ENCODE results near the gene NKAIN2. TPM values are rescaled to one million over a fixed set of nuclear protein-coding genes. Genes with fewer than 3 reads are reported as not detected.

NKAIN2 gene
- polyA plus RNA-seq, 1 of the 3 experiments (the other 2 are of a cell fraction): not detected

GRCh38 chr6:124769811-124770544, 966.3 kb downstream of the NKAIN2 start:
- no peak overlapping the region for H3K4me3 ChIP-seq (ENCODE audit: low read depth in 2 of 2, low read length in 1 of 2)
- no peaks in the 10 kb centered on the region for H3K27me3 ChIP-seq (ENCODE audit: insufficient read depth)
- no peak overlapping the region for H2AFZ ChIP-seq (ENCODE audit: low read depth)
- no peak for DNase-seq
- H3K27ac ChIP-seq (ENCODE audit: low read depth in 2 of 2, low read length in 1 of 2): no peak overlapping the region
- 0% methylated on average over 1 of the region's 1 CpG for WGBS (ENCODE audit: low lambda C conversion rate)
- no peaks in the 10 kb centered on the region for H4K20me1 ChIP-seq (ENCODE audit: insufficient read depth)
- H3K4me2 ChIP-seq: no peak overlapping the region
- no peaks in the 10 kb centered on the region for H3F3A ChIP-seq (replicated peaks; ENCODE audit: insufficient read depth)
- peaks cover 0 to 12% of the 10 kb centered on the region in 2 experiments; a peak in 1 of 4 replicates for H3K4me1 ChIP-seq (ENCODE audit: control insufficient read depth in 1 of 2, insufficient read depth in 2 of 2, low read depth in 1 of 2, low read length in 1 of 2)
- H3K9me2 ChIP-seq: no peaks in the 10 kb centered on the region
- no peaks in the 10 kb centered on the region for H3K9me3 ChIP-seq
- POLR2A ChIA-PET: no interaction called here
- no peaks in the 10 kb centered on the region for H3K79me2 ChIP-seq (ENCODE audit: insufficient read depth)
- no peak overlapping the region for H3K9ac ChIP-seq
- TF ChIP-seq MAX (IDR thresholded peaks at IDR 0.05; ENCODE audit: low read depth): no peak
- TF ChIP-seq YY1 (IDR thresholded peaks at IDR 0.05; ENCODE audit: low read depth): no peak
- TF ChIP-seq FOXM1 (IDR thresholded peaks at IDR 0.05; ENCODE audit: low read depth): no peak
- no peak for TF ChIP-seq RFX5 (IDR thresholded peaks at IDR 0.05; ENCODE audit: low read length)
- TF ChIP-seq ZBTB33 (IDR thresholded peaks at IDR 0.05; ENCODE audit: borderline replicate concordance, low read depth): no peak
- TF ChIP-seq TAF1 (IDR thresholded peaks at IDR 0.05; ENCODE audit: borderline replicate concordance, low read depth, low read length): no peak
- no peak for TF ChIP-seq POLR2AphosphoS5 (IDR thresholded peaks at IDR 0.05; ENCODE audit: low read depth, low read length)
- TF ChIP-seq RXRA (IDR thresholded peaks at IDR 0.05; ENCODE audit: borderline replicate concordance, low read depth): no peak
- no peak for TF ChIP-seq CHD2 (IDR thresholded peaks at IDR 0.05; ENCODE audit: low read length, partially characterized antibody)
- TF ChIP-seq ELF1 (IDR thresholded peaks at IDR 0.05): no peak
- TF ChIP-seq REST (IDR thresholded peaks at IDR 0.05; ENCODE audit: low read depth, low read length): no peak
- TF ChIP-seq NFIC (IDR thresholded peaks at IDR 0.05; ENCODE audit: borderline replicate concordance): no peak
- TF ChIP-seq IRF3 (IDR thresholded peaks at IDR 0.05; ENCODE audit: low read depth, low read length): no peak
- no peak for TF ChIP-seq CTCF (IDR thresholded peaks at IDR 0.05)
- TF ChIP-seq FOXJ3 (CRISPR knock-in tag; IDR thresholded peaks at IDR 0.05): no peak
- CTCF ChIA-PET: no interaction called here
- no peaks in the 10 kb centered on the region for H3K36me3 ChIP-seq (replicated peaks in 1 of 2; ENCODE audit: control insufficient read depth in 1 of 2, insufficient read depth in 2 of 2, low read length in 1 of 2)

All from SK-N-SH (cell line).